Middle frontal gyrus (tissue), 1 donor: ENCODE data around the gene ADH1A.
"Not testable (repeated sequence)": the region's sequence is repeated elsewhere in the genome, so short reads cannot be mapped to it uniquely, and the experiment has no call there.

Source experiments
- DNase-seq: peaks from one replicate; pipeline ENCODE4 v3.0.0-alpha.2; 2015; ENCODE audit warnings: low spot score; ENCODE audit errors: extremely low spot score

Gene ADH1A

DNA sequence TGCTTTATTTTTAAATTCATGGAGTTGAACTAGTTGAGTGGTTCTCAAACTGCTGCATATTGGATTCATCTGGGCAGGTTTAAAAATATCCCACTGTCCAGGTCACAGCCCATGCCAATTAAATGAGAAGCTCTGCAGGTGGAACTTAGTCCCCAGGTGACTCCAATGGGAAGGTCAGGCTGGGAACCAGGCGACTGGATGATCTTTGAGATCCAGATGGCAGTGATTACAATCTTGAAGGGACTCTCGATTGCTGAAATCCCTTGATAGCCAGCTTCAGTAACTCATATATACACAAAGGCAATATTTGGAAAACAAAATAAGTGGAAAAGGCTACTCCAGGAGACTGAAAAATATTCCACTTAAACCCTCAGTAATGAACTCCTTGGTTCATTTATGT, 8.1 kb downstream of the ADH1A start:
- no peak for DNase-seq

DNA sequence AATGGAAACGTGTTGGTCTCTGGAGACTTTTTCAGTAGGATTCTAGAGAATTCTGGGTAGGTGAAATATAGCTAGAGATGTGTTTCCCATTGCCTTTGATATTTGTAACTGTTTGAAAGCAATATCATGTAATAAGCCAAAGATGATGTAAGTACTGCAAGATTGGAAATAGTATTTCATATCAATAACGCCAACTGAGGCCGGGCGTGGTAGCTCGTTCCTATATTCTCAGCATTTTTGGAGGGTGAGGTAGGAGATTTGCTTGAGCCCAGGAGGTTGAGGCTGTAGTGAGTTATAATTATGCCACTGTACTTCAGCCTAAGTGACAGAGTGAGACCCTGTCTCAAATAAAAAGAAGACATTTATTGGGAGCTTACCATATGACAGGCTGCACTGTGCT, 9.5 kb downstream of the ADH1A start:
- no peak for DNase-seq

DNA sequence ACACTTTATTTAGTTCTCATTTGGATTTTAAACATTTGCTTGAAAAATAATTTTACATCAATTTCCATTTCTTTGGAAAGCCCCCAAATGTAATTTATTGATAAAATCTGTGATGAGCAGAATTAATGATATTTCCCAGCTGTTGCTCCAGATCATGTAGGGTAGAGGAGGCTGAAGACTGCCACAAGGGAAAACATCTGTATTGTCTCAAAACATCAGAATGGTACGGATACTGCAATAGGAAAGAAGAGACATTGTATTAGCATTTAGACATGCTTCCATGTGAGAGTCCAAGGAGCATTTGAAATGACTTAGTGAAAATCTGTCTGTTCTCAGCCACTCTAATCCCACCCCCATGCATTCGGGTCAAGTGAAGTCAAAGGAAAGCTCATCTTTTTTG, 14.4 kb downstream of the ADH1A start:
- DNase-seq = no peak

DNA sequence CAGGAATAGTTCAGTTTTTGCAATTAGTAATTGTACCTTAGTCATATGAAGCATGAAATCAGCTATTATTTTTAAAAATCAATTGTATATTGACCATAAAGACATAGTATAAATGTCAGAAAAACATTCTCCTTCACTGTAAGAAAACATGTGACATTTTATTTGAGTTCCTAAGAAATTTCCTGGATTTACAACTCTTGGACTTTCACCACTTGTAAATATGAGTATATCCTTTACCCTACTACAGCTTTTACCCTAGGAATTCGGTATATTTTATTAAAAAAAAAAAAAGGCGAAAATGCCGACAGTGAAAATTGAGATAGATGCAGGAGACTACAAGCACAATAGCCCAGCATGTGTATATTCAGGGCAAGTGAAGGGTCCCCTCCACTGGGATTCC, 14.9 kb downstream of the ADH1A start:
- no peak for DNase-seq

DNA sequence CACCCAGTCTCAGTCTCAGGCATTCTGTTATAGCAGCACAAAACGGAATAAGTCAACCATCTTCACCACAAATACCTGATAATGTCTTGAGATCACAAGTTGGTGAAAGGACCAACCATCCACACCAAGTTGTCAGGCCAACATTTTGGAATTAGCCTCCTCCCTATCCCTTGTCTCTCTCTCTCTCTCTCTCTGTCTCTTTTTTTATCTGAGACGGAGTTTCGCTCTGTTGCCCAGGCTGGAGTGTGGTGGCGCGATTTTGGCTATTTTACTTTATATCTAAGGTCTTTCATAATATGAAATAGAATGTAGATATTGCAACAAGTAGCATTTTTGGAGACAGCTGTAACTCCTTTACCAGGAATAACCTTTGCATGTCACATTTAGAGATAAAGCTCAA, 15.7 kb downstream of the ADH1A start:
- DNase-seq = no peak

DNA sequence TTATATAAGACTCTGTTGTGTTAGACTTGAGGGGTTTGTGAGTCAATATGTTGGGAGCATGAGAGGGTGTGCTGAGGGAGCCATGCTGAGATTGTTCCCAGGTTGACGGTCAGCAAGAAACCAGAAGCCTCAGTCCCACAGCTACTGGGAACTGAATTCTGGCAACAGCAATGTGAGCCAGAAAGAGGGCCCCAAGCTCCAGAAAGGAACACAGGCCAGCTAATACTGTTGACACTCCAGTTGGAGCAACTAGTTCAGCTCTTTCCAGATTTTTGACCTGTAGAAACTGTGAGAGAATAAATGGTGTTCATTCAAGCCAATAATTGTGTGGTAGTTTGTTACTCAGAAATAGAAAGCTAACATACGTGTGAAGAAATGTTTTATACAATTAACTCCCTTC, 17.1 kb downstream of the ADH1A start:
- no peak for DNase-seq

DNA sequence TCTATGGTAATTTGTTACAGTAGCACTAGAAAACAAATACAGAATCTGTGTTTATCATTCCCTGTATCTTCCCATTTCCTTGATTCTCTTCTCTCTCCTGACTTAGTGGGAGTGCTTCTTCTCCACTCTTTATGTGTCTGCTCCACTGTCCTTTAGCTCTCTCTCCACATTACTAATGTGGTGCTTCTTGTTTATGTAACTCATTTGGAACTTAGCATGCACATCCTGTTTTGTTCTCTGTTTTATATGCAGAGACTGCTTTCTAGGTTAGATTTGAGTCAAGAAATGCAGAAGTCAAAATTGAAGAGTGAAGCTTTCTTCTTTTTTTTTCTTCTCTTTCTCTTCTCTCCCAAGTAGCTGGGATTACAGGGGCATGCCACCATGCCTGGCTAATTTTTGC, 25.9 kb downstream of the ADH1A start:
- no peak for DNase-seq

DNA sequence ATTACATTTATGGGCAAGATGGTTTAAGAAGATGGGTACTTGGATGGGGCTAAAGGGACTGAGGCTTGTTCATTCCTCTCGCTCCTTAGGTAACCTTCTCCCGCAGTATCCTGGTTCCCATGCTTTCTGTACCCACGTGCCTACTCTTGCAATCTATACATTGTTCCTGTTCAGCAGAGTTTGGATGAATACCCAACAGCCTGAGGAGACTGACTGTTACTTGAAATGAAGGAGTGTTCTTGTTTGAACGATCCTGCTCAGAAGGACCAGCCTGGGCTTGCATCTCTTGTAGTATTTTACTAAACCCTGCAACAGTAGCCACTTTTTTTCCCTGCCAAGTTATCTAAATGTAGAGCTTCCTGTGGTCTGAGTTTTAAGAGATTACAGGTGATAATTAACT, 38.0 kb downstream of the ADH1A start:
- no peak for DNase-seq

DNA sequence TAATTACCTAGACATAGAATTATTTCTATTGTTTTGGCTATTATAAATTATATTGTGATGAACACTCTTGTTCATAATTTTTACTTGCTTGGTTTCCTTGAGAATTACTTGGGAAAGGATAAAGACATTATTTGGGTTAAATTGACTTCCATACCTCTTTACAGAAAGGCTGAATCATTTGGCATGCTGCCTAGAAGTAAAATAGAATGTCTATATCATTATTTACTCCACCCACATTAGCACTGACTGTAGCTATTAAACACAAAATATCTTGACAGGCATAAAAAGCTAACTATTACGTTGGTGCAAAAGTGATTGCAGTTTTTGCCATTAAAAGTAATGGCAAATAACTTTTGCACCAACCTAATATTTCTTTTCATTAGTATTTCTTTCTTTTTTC, 42.1 kb downstream of the ADH1A start:
- DNase-seq = no peak

DNA sequence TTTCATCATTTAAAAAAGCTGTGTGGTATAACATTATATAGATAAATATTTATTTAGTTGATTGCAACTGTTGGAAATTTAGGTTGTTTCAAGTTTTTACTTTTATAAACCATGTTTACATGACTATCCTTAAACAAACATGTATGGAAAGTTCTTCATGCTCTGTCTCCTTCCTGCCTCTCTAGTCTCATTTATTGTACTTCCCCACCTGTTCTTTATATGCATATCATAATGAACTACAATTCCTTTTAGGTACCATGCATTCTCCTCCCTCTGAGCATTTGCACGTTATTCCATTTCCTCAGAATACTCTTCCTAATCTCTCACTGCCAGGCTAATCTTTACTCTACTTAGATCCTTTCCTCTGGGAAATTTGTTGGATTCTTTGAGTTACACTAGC, 54.8 kb downstream of the ADH1A start:
- DNase-seq = no peak

DNA sequence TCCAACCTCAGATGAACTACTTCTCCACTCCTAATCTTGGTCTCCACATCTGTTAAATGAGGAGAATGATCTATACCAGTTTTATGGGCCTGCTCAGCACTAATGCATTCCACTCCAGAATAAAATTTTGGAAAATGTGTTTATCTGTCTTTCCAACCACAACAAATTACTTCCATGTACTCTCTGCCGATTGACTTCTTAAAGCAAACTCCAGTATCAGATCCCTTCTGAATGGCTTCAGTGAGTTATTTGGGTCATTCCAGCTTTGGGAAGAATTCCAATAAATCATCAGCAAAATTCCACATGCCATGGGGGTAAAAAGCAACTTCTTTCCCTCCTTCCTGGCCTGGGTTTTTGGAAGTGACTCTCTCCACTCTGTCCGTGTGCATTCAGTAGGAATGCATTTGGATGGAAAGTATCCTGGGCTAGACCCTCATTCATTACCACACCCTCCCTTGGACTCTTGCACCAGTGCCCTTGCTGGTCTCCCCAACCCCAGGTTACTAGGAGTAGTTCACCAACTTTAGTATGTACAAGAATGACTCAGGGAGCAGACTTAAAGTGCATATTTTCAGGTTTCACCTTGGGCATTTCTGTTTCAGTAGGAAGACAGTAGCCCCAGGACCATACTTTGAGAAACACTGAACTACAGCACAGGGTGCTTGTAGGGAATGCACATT, 56.3 kb downstream of the ADH1A start:
- DNase-seq = no peak

DNA sequence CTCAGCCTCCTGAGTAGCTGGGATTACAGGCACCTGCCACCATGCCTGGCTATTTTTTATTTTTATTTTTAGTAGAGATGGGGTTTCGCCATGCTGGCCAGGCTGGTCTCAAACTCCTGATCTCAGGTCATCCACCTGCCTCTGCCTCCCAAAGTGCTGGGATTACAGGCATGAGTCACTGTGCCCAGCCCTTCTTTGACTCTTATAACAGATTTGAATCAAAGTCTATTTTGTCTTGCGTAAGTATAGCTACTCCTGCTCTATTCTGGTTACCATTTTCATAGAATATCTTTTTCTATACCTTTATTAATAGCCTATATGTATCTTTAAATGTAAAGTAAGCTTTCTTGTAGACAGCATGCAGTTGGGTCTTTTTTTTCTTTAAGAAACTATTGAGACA, 57.4 kb downstream of the ADH1A start:
- not testable (repeated sequence) for DNase-seq

DNA sequence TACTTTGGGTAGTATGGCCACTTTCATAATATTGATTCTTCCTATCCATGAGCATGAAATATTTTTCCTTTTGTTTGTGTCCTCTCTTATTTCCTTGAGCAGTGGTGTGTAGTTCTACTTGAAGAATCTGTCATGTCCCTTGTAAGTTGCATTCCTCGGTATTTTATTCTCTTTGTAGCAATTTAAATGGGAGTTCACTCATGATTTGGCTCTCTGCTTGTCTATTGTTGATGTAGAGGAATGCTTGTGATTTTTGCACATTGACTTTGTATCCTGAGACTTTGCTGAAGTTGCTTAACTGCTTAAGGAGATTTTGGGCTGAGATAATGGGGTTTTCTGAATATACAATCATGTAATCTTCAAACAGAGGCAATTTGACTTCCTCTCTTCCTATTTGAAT, 62.1 kb downstream of the ADH1A start:
- not testable (repeated sequence) for DNase-seq

DNA sequence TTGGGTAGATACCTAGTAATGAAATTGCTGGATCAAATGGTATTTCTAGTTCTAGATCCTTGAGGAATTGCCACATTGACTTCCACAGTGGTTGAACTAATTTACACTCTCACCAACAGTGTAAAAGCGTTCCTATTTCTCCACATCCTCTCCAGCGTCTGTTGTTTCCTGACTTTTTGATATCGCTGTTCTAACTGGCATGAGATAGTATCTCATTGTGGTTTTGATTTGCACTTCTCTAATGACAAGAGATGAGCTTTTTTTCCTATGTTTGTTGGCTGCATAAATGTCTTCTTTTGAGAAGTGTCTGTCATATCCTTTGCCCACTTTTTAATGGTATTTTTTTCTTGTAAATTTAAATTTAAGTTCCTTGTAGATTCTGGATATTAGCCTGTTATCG, 63.1 kb downstream of the ADH1A start:
- not testable (repeated sequence) for DNase-seq
